HG03196 (cell line): ENCODE data around the gene RNF103.
"Not testable (repeated sequence)": the region's sequence is repeated elsewhere in the genome, so short reads cannot be mapped to it uniquely, and the experiment has no call there.

Experiments
- ATAC-seq: cut with Tn5 transposase; IDR thresholded peaks from one replicate; pipeline ENCODE4 v1.9.1; 2021; ENCODE audit not compliant: unreplicated experiment

RNF103 gene

DNA sequence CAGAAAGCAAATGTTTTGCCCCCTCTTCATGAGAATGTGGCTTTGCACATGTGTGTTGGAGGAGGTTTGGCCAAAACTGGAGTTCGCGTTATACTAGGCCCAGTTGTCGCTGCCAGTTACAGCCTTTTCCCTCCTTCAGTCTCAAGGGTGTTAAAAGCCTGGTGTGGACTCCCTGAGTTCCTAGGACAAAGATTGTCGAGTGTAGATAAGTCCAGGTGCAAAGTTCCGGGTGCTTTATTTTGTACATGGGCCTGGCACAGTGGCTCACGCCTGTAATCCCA is 542 bp upstream of the RNF103 start:
- no peak for ATAC-seq

DNA sequence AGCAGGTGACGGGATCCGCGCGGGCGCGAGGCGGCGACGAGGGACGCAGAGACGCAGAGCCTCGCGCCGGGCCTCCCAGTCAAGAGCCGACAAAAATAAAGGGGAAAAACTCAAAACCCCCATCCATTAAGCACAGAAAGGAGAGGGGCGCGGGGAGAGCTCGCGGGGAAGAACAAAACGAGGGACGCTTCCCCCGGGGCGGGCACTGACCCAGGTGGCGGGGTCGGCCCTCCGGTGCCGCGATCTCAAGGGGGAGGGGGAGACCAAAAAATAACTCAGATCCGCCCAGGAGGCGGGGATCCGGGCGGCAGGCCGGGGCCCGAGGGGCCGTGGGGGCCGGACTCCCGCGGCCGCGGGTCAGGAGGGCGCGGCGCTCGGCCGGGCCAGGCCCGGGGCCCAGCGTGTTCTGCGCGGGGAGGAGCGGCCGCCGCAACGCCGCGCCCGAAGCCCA is 597 bp downstream of the RNF103 start:
- ATAC-seq = peak; percentile 47

DNA sequence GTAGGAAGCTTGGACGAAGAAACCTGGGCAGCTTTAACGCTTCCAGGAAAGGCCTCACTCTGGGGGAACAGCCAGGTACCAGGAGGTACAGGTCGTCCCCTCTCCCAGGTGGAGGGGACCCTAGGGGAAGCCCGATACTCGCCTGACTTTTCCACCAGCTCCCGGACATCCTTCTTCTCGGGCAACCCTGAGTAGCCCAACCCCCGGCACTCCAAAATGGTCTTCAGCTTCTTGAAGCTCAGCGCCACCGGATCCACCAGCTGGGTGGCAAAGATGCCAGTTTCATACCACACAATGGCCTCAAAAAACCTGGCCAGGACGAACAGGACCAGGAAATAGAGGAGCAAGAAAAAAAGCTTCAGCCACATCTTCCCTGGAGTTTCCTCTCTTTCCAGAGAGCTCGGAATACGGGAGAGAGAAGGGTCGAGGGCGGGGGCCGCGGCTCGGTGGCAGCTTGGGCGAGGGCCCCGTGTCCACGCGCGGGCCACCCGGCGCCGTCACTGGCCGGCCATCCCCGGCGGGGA is 1.1 kb downstream of the RNF103 start:
- peak; percentile 12 for ATAC-seq

- no peak for ATAC-seq
Measured at GRCh38 chr2:86621280-86621943, 2.3 kb downstream of the RNF103 start.

DNA sequence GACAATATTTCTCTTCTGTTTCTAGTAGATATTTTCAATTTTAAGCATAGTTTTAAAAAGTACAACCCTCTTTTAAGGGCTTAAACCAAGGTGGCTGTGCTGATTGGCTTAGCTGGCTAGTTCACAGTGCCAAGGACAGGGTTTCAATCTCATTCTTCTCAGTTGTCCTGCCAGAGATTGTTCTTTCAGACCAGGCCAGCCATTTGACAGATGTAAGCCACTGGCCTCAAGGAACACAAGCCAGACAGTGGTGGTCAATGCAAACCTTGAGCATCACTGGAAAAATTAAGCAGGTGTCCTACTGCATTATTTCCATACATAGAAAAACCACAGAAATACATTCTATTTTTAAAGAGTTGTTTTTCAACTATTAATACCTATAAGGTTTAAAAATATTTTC is 5.9 kb downstream of the RNF103 start:
- ATAC-seq = no peak

- ATAC-seq = no peak
Measured at GRCh38 chr2:86617153-86617552, 6.5 kb downstream of the RNF103 start.

- no peak for ATAC-seq
Measured at GRCh38 chr2:86616502-86616901, 7.2 kb downstream of the RNF103 start.

DNA sequence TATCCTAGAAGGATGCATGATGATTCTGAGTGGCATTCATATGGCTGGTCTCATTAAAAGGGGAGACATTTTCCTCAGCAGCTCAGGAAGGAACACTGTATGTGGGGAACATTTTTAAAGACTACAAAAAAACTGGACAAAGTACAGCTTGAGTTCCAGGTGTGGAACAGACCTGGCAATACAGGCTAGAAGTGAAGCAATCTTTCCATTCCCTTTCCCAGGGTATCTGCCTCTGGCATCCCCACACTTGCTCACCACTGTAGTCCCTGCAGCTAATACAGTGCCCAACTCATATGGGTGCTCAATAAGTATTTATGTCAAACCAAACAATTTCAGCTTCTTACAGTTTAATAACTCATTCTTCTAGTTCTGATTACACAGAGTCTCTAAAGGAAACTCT is 8.1 kb downstream of the RNF103 start:
- no peak for ATAC-seq

- ATAC-seq = no peak
Measured at GRCh38 chr2:86613515-86613914, 10.2 kb downstream of the RNF103 start.

DNA sequence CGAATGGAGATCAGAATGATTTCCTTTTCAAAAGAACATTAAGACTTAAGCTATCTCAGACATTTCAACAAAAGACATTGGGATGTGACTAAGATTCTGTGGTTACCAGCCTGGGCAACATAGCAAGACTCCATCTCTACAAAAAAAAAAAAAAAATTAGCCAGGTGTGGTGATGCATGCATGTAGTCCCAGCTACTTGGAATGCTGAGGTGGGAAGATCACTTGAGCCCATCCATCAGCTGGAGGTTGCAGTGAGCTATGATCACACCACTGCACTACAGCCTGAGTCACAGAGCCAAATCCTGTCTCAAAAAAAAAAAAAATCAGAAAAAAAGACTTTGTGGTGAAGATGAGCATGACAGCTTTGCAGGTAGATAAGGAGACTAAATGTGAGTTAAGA is 12.8 kb downstream of the RNF103 start:
- ATAC-seq = no peak

GRCh38 chr2:86608832-86609410 is 14.7 kb downstream of the RNF103 start:
- no peak for ATAC-seq

DNA sequence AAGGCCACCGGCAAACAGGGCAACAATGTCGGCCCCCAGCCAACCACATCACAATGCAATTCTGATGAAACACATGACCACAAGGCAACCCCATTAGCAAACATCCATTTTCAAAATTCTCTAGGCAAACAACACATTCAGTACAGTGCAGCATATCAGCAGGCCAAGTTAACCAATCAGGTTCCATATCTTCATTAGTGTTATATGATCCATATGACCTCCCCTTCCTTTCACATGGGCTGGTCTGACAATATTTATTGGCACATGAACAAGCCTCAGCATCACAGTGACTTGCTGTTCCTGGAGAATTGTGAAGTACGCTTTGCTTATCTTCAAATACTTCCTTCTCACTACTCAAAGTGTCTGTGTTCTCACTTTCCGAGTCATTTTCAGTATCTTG is 19.8 kb downstream of the RNF103 start:
- ATAC-seq = no peak

DNA sequence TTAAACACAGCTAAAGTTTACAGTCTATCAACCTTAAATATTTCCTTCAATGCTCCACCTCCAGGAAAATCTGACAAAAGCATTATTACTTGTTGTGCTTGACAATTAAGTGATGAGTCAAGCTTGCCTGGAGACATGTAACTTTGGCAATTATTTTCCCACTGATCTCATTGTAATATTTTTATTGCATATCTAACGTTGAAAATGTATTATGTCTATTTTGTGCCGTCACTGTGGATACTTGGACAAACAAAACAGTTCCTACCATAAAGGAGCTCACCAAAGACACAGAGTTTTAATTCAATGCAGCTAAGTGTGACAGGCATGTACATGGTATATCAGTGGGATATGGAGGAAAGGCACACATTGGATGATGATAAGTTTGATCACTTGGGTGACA is 24.7 kb downstream of the RNF103 start:
- ATAC-seq = no peak

GRCh38 chr2:86596118-86596517 is 27.5 kb downstream of the RNF103 start:
- no peak for ATAC-seq

DNA sequence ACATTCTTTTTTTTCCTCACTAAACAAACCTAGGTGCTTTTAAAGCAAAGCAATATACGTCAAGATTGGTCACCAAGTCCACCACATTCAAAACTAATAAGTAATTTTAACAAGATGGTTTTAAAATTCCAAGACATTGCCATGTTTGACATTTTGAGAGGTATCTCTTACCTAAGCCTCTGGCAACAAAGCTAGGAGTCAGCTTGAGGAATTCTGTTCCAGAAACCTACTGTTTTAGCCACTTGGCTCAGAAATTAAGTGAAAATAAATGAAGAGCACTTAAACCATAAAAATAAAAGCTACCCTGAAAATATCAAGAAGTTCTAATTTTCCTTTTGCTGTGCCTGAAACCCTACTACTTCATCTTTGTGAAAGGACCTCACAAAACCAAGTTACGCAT is 30.4 kb downstream of the RNF103 start:
- no peak for ATAC-seq

DNA sequence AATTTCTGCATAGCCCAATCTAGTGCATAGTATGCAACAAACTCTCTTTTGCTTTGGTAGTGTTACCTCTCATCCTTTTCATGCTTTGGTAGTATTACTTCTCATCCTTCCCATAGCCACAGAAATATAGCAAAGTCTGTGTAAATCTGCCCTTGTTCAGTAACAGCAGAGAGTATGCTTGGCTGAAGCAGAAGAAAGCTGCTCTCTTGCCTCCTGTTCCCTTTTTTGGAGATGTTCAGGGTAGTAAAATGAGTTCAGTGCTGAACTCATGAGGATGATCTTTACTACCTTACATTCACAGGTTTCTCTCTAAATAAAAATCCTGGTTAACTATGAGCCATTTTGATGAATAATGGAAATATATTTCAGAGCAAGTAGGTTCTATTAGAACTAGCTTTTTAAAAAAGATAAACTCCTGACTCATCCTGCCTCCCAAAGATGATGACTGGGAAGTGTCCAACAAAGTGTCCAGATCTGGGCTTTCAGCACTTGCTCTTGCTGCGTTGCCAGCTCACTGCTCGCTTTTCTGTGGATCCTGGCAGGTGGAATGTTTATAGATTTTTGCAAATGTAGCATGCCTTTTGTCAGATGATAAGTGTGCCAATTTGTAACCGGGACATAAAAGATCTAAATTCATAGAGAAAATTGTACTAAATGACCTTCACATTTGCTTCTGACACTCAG is 31.0 kb downstream of the RNF103 start:
- no peak for ATAC-seq

DNA sequence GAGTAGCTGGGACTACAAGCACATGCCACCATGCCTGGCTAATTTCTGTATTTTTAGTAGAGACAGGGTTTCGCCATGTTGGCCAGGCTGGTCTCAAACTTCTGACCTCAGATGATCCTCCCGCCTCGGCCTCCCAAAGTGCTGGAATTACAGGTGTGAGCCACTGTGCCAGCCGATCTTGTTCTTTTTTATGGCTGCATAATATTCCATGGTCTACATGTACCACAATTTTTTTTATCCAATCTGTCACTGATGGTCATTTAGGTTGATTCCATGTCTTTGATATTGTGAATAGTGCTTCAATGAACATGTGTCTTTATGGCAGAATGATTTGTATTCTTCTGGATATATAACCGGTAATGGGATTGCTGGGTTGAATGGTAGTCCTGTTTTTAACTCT is 34.0 kb downstream of the RNF103 start:
- not testable (repeated sequence) for ATAC-seq

GRCh38 chr2:86584151-86584913 is 39.3 kb downstream of the RNF103 start:
- peak; percentile 55 for ATAC-seq

DNA sequence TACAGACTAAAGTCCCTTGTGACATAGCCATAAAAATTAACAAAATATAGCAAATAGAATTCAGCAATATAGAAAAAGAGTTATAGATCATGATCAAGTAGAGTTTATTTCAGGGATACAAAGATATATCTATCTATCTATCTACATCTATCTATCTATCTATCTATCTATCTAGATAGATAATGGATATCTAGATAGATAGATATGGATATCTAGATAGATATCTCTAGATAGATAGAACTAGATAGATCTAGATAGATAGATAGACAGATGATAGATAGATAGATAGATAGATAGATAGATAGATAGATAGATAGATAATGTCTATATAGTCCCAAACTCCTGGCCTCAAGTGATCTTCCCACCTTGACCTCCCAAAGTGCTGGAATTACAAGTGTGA is 43.1 kb downstream of the RNF103 start:
- no peak for ATAC-seq

DNA sequence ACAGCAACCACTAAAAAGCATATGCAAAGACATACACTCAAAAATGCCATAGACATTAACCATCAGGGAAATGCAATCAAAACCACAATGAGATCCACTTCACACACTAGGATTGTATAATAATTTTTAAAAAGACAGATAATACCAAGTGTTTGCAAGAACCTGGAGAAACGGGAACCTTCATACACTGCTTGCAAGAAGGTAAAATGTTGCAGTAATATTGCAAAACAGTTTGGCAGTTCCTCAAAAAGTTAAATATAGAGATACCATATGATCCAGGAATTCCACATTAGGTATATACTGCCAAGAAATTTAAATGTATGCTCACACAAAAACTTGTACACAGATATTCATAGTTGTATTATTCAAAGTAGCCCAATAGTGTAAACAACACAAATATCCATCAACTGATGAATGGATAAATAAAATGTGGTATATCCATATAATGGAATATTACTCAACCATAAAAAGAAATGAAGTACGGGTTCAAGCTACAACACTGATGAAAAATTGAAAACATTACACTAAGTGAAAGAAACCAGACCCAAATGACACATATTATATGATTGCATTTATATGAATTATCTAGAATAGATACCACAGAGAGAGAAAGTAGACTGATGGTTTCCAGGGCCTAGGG is 45.7 kb downstream of the RNF103 start:
- ATAC-seq = no peak

GRCh38 chr2:86570059-86570458 is 53.6 kb downstream of the RNF103 start:
- ATAC-seq = no peak
